Keratinocyte (primary cell): ENCODE data around the gene UBE2QL1. TPM values are rescaled to one million over a fixed set of nuclear protein-coding genes. Genes with fewer than 3 reads are reported as not detected.

ENCODE experiments used
- DNase-seq: peaks from one replicate; pipeline ENCODE4 v3.0.0-alpha.2; 2011; ENCODE audit warnings: low read depth, missing footprints, low spot score
- FAIRE-seq: peaks from 2 replicates; lab custom pipeline; 2011; peaks lifted over from hg19 to GRCh38; lab: Jason Lieb, UNC
- H2AFZ ChIP-seq: 2 replicates; pipeline ENCODE4 v1.6.0; 2012; ENCODE audit warnings: low read length, control low read depth, inconsistent platforms; ENCODE audit not compliant: control insufficient read depth
- H3K27ac ChIP-seq: 2 replicates; pipeline ENCODE4 v1.5.1; 2011; ENCODE audit warnings: low read length; ENCODE audit not compliant: control insufficient read depth, insufficient read depth
- H3K27me3 ChIP-seq: 3 replicates; pipeline ENCODE4 v1.6.0; 2011; ENCODE audit warnings: low read length; ENCODE audit not compliant: control insufficient read depth, insufficient read depth; ENCODE audit errors: extremely low read depth
- H3K36me3 ChIP-seq, 2 experiments: 2 replicates in 1 of 2; 3 replicates in 1 of 2; pipeline ENCODE4 v1.5.1; 2011; ENCODE audit warnings: low read length in 2 of 2, mild to moderate bottlenecking in 1 of 2; ENCODE audit not compliant: control insufficient read depth in 2 of 2, insufficient read depth in 2 of 2; ENCODE audit errors: extremely low read depth in 1 of 2
- H3K4me1 ChIP-seq: 3 replicates; pipeline ENCODE4 v1.5.1; 2011; ENCODE audit warnings: low read length; ENCODE audit not compliant: control insufficient read depth, insufficient read depth; ENCODE audit errors: extremely low read depth
- H3K4me2 ChIP-seq: 3 replicates; pipeline ENCODE4 v1.6.0; 2011; ENCODE audit warnings: low read depth, low read length; ENCODE audit not compliant: control insufficient read depth, insufficient read depth; ENCODE audit errors: extremely low read depth
- H3K4me3 ChIP-seq, 3 experiments: fragments of 200-600 bp in 1 of 3; sonication (generic) in 1 of 3; 2 replicates in 2 of 3; 3 replicates in 1 of 3; pipeline ENCODE4 v1.5.1; 2011 to 2016; ENCODE audit warnings: low read length in 3 of 3, mild to moderate bottlenecking in 3 of 3, control low read depth in 2 of 3, inconsistent platforms in 1 of 3, low read depth in 1 of 3, mixed read lengths in 1 of 3, mixed run types in 1 of 3, moderate library complexity in 1 of 3; ENCODE audit not compliant: control insufficient read depth in 2 of 3, insufficient read depth in 2 of 3; ENCODE audit errors: extremely low read depth in 1 of 3
- H3K79me2 ChIP-seq: 2 replicates; pipeline ENCODE4 v1.6.0; 2012; ENCODE audit warnings: low read length; ENCODE audit not compliant: control insufficient read depth, insufficient read depth
- H3K9ac ChIP-seq: 3 replicates; pipeline ENCODE4 v1.6.0; 2011; ENCODE audit warnings: low read length; ENCODE audit not compliant: control insufficient read depth, insufficient read depth; ENCODE audit errors: extremely low read depth
- H3K9me1 ChIP-seq: 3 replicates; pipeline ENCODE4 v1.6.0; 2011; ENCODE audit warnings: low read length; ENCODE audit not compliant: control insufficient read depth, insufficient read depth; ENCODE audit errors: extremely low read depth
- H3K9me3 ChIP-seq: 2 replicates; pipeline ENCODE4 v1.5.1; 2012; ENCODE audit warnings: low read depth, low read length; ENCODE audit not compliant: control insufficient read depth
- H4K20me1 ChIP-seq: 3 replicates; pipeline ENCODE4 v1.6.0; 2011; ENCODE audit warnings: low read length; ENCODE audit not compliant: control insufficient read depth, insufficient read depth; ENCODE audit errors: extremely low read depth
- EZH2 ChIP-seq: IDR thresholded peaks from one replicate; pipeline ENCODE4 v1.6.1; 2012; ENCODE audit warnings: inconsistent platforms, mild to moderate bottlenecking, low read length, moderate library complexity
- dilution Hi-C: fragments of 300-500 bp; cut with MboI; formaldehyde crosslinking; loops from one replicate; pipeline ENCODE4 v1.7.0; 2020; ENCODE audit warnings: low sequenced_read_pairs; ENCODE audit not compliant: extremely low pct_ligation_motif_present
- polyA plus RNA-seq, 5 experiments: library from polyadenylated mRNA; depleted of rRNA in 3 of 5; stranded (reverse) in 3 of 5; stranded (forward) in 1 of 5; unstranded in 1 of 5; fragments of >200 nt; gene quantifications; 1 replicate in 1 of 5; 2 replicates in 3 of 5; 3 replicates in 1 of 5; pipeline versions ENCODE4 v1.2.1 to v1.2.3, GENCODE V29; 2011 to 2012; ENCODE audit warnings: missing spikeins in 2 of 5, low read depth in 1 of 5, low replicate concordance in 1 of 5
- TF ChIP-seq, protein P1 (sequence below), 3 experiments: IDR thresholded peaks in 1 of 3; conservative IDR thresholded peaks in 1 of 3; optimal IDR thresholded peaks in 1 of 3; 2 replicates in 2 of 3; 3 replicates in 1 of 3; pipeline versions ENCODE3 to v1.5.1; 2011; ENCODE audit warnings: low read length in 3 of 3, mild to moderate bottlenecking in 3 of 3, moderate library complexity in 2 of 3, control low read depth in 1 of 3, inconsistent platforms in 1 of 3; ENCODE audit not compliant: insufficient read depth in 2 of 3; ENCODE audit errors: extremely low read depth in 1 of 3

The UBE2QL1 gene
- polyA plus RNA-seq, 1 donor (not counting 4 experiments of a cell fraction or from before 2014, with no cell fraction given): not detected

DNA sequence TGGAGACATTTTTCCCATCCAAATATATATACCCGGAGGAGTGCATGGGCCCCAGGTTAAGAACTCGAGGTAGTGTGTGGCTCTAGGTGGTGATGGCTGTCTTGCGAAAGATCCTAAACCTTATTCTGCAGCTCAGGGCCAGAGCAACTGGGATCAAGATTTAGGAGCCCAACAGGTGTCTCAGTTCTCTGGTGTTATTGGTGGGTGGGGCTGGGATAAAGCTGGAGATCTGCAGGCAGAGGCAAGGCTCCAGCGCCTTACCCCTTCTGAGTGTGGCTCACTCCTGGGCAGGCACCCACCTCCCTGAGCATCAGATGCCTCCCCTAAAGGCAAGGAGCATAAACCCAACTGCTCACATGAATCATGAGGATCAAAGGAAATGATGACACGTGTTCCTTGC is 11.2 kb downstream of the UBE2QL1 start:
- no peak overlapping the region for H3K4me3 ChIP-seq
- no peak overlapping the region for H2AFZ ChIP-seq
- no peaks in the 10 kb centered on the region for H3K79me2 ChIP-seq
- H3K4me2 ChIP-seq: no peak overlapping the region
- H3K36me3 ChIP-seq: no peaks in the 10 kb centered on the region
- TF ChIP-seq, protein P1, sequence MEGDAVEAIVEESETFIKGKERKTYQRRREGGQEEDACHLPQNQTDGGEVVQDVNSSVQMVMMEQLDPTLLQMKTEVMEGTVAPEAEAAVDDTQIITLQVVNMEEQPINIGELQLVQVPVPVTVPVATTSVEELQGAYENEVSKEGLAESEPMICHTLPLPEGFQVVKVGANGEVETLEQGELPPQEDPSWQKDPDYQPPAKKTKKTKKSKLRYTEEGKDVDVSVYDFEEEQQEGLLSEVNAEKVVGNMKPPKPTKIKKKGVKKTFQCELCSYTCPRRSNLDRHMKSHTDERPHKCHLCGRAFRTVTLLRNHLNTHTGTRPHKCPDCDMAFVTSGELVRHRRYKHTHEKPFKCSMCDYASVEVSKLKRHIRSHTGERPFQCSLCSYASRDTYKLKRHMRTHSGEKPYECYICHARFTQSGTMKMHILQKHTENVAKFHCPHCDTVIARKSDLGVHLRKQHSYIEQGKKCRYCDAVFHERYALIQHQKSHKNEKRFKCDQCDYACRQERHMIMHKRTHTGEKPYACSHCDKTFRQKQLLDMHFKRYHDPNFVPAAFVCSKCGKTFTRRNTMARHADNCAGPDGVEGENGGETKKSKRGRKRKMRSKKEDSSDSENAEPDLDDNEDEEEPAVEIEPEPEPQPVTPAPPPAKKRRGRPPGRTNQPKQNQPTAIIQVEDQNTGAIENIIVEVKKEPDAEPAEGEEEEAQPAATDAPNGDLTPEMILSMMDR (optimal IDR thresholded peaks at IDR 0.05 in 1 of 3, IDR thresholded peaks at IDR 0.05 in 1 of 3, conservative IDR thresholded peaks at IDR 0.05 in 1 of 3; ENCODE audit: extremely low read depth in 1 of 3, insufficient read depth in 2 of 3, low read length in 3 of 3): no peak
- TF ChIP-seq EZH2: no peak
- no peaks in the 10 kb centered on the region for H4K20me1 ChIP-seq
- H3K4me1 ChIP-seq: no peaks in the 10 kb centered on the region
- H3K27me3 ChIP-seq: peaks cover 2% of the 10 kb centered on the region
- FAIRE-seq (no peak), DNase-seq (no peak)
- no peak overlapping the region for H3K27ac ChIP-seq
- H3K9me3 ChIP-seq: no peaks in the 10 kb centered on the region
- dilution Hi-C loops: no loop called here
- H3K9ac ChIP-seq: no peak overlapping the region
- H3K9me1 ChIP-seq: no peaks in the 10 kb centered on the region

- H2AFZ ChIP-seq: no peak overlapping the region
- H4K20me1 ChIP-seq: no peaks in the 10 kb centered on the region
- no peaks in the 10 kb centered on the region for H3K36me3 ChIP-seq
- H3K9me3 ChIP-seq: no peaks in the 10 kb centered on the region
- TF ChIP-seq EZH2: no peak
- TF ChIP-seq, protein P1 (optimal IDR thresholded peaks at IDR 0.05 in 1 of 3, IDR thresholded peaks at IDR 0.05 in 1 of 3, conservative IDR thresholded peaks at IDR 0.05 in 1 of 3; ENCODE audit: extremely low read depth in 1 of 3, insufficient read depth in 2 of 3, low read length in 3 of 3): no peak
- no peak overlapping the region for H3K9ac ChIP-seq
- FAIRE-seq (no peak), DNase-seq (no peak)
- H3K79me2 ChIP-seq: no peaks in the 10 kb centered on the region
- no peaks in the 10 kb centered on the region for H3K27me3 ChIP-seq
- H3K9me1 ChIP-seq: no peaks in the 10 kb centered on the region
- H3K27ac ChIP-seq: no peak overlapping the region
- dilution Hi-C loops: no loop called here
- no peak overlapping the region for H3K4me2 ChIP-seq
- no peaks in the 10 kb centered on the region for H3K4me1 ChIP-seq
- no peak overlapping the region for H3K4me3 ChIP-seq
Observed at GRCh38 chr5:6461006-6461405, 12.3 kb downstream of the UBE2QL1 start.
